IPS-11a (cell line): Measurements from ENCODE around the gene NTN5.
"Not testable (repeated sequence)": the region's sequence is repeated elsewhere in the genome, so short reads cannot be mapped to it uniquely, and the experiment has no call there.

Experiments used
- H3K4me3 ChIP-seq: one replicate; pipeline ENCODE4 v1.5.1; 2013; ENCODE audit warnings: low read depth, low read length, control low read depth

The NTN5 gene

DNA sequence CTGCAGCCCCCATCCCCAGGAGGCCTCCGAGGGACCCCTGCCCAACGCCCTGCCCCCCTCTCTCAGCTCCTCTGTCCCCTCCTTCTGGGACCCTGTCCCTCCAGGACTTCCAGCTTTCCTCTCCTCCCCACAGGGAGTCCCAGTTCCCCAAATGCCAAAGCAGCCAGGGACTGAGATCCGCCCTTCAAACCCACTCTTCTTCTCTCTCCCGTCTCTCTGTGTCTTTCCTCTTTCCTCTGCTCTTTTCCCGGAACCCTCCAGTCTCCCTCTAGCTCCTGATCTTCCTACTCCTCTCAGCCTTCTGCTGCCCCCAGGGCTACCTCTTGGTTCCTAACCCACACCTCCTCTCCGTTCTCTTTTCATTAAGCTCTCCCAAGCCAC is 27.2 kb downstream of the NTN5 start:
- peak overlapping the region; percentile 69 for H3K4me3 ChIP-seq

DNA sequence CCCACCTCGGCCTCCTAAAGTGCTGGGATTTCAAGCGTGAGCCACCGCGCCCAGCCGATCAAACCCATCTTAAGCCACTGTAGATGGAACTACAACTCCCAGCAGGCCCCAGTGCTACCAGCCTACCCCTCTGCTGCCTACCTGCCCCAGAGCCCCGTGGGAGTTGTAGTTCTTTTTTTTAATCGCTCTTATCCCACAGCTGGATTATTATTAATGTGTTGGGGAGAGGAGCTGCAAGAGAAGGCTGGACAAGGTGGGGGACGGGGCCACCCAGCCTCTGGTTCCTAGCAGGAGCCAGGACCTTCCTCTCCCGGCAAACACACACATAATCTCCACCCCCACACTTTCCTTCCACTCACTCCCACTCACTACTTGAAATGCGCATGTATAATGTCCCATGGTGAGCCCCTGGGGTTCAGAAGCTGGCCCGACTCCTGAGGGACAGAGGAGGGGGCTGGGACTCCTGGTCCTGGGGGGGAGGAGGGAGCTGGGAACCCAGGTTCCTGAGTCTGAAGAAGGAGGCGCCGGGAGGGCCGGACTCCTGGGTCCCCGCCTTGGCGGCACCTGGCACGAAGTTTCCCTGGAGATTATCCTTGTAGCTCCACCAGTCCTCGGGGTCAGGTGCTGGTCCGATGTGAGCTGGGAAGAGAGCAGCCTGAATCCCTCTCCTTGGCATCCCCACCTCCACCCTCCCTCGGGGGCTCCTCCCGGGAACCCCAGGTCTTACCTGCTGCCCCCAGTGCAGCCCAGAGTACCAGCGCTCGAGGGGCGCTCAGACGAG is 27.8 kb downstream of the NTN5 start:
- peak overlapping the region; percentile 69 for H3K4me3 ChIP-seq

DNA sequence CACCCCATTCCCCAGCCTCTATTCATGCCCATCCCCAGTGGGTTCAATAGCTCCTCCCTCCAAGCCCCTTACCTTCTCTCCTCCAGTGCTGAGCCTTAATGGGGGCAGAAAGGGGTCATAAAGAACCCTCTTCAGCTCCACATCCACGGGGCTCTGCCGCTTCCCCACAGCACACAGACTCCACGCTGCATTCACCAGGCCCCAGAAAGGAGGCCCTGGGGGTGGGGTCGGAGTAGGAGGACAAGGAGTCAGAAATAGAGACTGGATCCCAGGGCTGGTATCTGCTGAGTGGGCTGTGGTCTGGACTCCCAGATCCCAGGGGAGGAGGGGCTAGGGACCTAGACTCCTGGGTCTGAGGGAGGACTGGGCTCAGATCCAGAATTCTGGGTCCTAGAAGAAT is 28.5 kb downstream of the NTN5 start:
- H3K4me3 ChIP-seq: peak overlapping the region; percentile 69

DNA sequence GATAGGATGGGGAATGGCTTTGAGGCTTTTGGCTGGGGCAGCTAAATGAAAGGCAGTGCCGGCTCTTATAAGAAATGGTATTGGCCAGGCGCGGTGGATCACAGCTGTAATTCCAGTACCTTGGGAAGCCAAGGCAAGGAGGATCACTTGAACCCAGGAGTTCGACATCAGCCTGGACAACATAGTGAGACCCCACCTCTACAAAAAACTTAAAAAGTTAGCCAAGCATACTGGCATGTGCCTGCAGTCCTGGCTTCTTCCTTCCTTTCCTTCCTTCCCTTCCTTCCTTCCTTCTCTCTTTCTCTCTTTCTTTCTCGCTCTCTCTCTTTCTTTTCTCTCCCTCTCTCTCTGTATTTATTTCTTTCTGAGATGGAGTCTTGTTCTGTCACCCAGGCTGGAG is 30.0 kb downstream of the NTN5 start:
- H3K4me3 ChIP-seq: no peak overlapping the region

DNA sequence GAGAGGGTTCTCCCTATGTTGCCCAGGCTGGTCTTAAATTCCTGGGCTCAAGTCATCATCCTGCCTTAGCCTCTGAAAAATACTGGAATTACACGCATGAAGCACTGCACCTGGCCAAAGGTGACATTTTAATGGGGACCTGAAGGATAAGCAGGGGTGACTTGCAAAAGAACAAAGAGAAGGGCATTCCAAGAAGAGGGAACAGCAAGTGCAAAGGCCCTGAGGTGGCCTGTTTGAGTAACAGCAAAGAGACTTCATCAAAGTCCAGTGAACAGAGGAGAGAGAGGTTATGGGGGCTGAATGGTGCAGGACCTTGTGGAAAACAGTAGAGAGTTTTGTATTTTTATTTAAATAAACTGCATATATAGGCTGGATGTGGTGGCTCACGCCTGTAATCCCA is 31.0 kb downstream of the NTN5 start:
- H3K4me3 ChIP-seq: no peak overlapping the region

DNA sequence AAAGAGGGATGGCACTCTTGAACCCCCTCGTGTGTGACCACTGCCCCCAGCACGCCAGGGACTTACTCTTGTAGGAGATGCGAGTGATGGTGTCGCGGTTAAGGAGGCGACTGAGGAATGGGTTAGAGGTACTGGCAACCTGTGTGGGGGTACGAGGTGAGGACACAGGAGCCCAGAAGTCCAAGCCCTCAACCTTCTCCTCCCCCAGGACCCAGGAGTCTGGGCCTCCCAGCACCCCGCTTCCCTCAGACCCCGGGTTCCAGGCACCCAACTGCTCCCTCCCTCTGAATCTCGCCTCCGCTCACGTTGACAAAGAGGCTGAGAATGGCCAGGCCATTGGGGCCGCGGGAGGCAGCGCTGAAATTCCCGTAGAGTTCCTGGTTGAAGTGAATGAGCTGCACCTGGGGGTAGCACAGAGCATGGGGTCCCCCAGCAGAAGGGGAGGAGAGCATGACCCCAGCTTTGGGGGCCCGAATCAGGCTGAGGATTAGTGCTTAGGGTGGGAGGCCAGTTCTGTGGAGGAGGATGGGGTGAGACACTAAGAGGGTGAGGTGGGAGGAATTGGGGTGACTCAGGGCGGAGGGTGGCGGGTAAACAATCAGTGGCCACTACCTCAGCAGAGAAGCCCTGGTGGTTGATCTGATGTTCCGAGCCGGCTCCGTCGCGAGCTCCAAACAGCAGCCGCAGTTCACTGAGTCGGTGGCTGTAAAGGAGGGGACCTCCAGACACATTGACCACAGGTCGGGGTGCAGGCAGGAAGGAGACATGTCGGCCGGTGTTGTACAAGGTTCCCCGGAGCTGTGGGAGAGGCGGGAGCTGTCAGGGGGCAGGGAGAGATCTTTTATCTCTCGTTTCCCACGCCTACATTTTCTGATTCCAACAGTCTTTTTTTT is 33.1 kb downstream of the NTN5 start:
- no peak overlapping the region for H3K4me3 ChIP-seq

DNA sequence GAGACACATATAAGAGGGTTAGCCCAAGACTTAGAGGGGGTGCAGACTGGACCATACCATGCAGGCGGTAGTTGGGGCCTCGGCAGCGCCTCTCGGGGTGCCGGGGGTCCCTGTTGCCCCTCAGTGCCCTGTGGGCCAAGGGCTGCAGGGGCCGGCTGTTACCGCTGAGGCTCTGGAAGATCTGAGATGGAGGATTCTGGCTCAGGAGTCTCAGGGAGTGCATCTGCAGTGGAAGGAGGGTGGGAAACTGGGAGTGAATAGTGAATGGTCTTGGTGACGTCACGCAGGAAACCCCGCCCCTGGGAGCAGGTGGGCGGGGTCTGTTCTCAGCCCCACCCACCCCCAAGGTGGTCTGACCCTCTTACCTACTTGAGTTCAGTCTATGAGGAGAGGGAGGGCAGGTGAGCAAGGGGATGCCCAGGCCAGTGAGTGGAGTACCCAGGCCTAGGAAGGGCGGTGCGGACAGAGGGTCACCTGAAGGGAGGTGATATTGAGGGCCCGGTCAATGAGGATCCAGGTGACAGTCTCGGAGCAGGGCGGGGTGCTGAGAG is 33.9 kb downstream of the NTN5 start:
- H3K4me3 ChIP-seq: no peak overlapping the region

DNA sequence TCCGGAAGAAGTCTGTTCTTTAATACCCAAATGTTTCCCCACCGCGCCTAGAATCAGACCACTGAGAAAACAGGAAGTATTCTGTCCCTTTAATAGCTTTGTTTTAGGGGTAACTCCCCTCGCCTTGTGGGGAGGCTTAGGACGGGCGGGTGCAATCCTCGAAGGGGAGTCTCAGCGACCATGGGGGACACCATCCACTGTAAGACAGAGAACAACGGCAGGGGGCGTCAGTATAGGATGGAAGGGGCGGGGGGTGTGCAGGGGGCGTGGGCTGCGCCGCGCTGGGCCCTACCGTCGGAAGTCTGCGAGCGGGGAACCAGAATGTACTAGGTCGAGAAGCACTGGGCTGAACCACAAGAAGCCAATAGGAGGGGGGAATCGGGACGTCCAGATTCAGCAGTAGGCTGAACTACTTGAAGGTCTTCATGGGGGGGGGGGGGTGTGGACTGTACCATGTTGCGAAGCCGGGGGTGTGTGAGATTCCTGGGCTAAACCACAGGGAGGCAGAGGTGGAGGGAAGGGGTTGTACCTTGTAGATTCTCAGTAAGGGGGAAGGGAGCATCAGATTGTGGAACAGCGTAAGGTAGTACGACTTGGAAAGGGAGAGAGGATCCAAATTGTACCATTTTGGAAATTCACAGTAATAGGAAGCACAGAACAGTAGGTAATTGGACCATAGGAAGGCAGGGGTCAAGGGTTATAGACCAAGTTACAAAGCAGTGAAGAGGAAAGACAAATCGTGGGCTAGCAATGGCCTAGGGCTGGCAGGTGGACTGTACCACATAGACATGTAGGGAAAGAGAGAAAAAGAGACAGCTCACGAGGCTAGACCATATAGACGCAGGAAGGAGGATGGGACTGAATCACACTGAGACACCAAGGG is 34.6 kb downstream of the NTN5 start:
- peak overlapping the region; percentile 37 for H3K4me3 ChIP-seq

DNA sequence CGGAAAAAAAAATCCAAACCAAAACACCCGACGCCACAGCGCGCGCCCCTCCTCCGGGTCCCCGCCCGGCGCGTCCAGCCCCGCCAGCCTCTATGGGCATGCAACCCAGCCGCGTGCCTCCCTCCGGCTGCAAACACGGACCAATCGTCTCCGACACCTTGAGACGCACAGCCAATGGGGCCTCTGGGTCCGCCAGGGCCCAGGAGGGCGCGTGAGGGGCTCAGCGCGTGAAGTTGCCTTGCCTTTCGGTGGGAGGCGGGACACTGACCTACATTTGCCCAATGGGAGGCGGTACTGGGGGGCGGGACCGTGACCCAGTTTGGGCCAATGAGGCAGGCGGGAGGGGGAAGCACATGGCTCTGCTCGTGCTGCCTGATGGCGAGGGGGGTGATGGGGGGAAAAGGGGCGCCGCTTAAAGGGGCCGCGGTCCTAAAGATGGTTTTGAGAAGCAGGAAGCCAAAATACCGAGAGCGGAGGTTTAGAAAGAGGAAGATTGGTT is 35.3 kb downstream of the NTN5 start:
- peak overlapping the region; percentile 37 for H3K4me3 ChIP-seq

DNA sequence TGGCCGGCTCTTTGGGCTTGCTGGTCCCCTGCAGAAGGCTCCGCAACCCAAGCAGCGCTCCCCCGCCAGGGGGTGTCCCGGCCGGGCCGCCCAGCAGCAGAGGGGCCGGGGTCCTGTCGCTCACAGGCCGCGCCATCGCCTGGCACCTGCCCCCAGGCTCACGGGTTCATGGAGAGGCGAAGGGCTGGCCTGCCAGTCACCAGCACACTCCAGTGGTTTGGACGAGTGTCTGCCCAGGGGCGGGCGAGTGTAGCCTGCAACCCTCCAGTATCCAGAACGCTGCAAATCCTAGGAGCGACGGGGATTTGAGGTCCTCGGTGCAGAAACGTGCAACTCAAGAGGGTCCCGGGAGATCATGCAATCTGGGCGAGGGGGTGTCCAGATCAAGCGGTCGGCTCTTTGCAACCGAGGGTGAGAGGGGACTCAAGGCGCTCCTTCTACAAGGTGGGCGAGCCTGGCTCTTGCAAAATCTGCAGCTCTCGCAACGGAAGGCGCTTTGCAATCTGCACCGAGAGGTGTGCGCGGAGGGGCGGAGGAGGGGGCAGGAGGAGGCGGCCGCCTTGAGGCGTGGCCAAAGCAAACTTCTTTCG is 35.9 kb downstream of the NTN5 start, which contains the start of gene DBP:
Gene DBP, minus strand, starts transcription at position 521 of the 590 bp plus-strand sequence. Its CDS starts 385 bp downstream, at position 136.
- H3K4me3 ChIP-seq: peak within 1 kb of the TSS; percentile 54

DNA sequence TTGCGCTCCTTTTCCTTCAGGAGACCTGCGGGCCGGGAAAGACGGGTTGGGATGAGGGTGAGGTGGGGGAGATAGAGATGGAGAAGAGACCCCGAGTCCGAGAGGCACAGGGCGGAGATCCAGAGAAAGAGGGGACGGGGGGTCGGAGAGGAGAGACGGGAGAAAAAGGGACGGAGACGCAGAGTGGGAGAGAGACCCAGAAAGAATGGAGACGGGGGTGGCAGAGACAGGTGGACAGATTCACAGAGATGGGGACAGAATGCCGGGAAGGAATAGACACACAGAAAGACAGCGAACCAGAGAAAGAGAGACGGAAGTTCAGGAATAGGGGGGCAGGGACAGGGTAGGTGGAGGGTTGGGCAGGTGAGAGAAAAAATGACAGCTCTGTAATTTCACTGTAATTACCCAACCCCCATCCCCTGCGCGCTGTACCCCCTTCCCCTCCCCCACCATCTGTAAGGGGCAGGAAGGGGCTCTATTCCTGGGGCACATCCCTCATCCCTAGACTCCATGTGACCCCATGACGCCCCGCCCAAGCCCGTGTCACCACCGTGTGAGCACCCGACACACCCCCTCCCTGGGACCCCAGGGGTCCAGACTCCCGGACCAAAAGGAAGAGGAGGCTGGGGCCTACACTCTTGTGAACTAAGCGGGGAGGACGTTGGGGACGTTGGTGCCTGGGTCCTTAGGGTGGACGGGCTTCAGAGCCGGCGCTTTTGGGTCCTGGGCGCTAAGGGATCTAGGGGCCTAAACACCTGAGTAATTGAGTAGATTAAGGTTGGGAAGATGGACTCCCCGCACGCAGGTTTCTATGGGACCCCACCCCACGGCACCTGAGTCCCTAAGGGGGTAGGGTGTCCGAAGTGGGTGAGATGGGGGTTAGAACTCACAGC is 36.6 kb downstream of the NTN5 start:
- peak overlapping the region; percentile 54 for H3K4me3 ChIP-seq

DNA sequence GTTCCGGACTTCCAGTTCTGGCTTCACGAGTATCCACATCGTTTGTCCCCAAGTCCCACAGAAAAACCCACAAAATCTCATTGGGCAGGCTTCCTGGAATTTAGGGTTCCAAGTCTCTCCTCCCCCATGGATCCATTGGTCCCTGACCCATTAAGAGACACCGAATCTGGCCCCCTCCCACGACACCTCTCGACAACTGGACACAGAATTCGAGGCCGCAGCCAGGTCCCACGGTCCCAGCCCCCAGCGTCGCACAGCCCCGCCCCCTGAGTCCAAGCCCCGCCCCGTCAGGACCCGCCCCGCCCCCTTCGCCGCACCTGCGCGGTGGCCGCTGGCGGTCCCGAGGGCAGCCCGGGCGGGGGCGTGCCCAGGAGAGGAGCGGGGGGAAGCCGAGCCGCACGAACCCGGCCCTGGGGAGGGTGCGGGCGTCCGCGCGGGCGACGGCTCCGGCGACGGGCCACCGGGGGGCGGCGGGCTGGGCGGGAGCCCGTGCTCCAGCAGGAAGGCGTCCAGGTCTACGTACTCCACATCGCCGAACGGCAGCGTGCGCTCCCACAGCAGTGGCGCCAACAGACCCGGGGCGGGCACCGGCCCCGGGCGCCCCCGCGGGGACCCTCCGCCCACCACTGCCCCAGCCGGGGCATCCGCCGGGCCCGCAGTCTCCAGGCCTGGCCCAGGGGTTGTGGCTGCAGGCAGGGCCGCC is 37.4 kb downstream of the NTN5 start:
- peak overlapping the region; percentile 43 for H3K4me3 ChIP-seq

DNA sequence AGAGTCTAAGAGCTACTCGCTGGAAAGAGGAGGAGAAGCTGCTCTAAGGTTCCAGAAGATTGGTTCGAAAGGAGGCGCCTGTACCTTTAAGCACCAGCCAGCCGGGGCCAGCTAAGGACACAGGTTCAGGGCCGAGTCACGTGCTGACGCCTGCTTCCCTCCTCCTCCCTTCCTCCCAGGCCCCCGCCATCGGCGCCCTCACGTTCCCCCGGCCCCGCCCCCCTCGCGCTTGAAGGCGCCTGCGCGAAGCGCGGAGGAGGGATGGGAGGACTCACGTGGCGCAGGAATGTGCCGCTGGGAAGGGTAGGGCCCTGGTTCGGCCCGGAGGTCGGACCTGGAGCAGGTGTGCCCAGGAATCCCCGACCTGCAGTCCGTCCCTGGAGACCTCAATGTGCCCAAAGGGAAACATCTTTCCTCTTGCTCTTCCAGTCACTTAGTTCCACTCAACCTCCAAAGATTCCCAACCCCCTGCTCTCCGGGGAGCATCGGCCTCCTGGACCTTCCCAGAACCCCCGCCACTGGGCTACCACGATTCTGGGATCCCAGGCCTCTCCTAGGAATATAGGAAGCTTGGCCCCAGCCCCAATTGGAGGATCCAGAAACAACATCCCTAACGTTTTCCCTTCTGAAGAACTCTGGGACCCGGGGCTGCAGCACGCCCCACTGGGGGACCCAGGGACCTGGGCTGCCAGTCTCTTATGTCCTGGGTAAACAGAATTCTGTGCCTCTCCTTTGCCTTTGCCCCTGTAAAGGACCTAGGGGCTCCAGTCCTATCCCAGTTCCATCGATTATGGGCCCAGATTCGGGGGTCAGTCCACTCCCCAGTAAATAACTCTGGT is 38.2 kb downstream of the NTN5 start:
- no peak overlapping the region for H3K4me3 ChIP-seq

DNA sequence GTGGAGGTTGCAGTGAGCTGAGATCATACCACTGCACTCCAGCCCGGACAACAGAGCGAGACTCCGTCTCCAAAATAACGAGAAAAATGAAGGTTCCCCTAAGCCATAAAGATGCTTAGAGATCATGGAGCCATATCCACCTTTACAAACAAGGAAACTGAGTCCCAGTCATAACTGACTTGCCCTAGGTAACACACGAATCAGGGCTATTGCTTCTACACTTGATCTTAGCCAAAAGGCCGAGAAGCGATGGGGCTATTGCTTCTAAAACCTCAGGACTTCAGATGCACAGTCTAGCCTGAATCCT is 38.8 kb downstream of the NTN5 start:
- H3K4me3 ChIP-seq: no peak overlapping the region

DNA sequence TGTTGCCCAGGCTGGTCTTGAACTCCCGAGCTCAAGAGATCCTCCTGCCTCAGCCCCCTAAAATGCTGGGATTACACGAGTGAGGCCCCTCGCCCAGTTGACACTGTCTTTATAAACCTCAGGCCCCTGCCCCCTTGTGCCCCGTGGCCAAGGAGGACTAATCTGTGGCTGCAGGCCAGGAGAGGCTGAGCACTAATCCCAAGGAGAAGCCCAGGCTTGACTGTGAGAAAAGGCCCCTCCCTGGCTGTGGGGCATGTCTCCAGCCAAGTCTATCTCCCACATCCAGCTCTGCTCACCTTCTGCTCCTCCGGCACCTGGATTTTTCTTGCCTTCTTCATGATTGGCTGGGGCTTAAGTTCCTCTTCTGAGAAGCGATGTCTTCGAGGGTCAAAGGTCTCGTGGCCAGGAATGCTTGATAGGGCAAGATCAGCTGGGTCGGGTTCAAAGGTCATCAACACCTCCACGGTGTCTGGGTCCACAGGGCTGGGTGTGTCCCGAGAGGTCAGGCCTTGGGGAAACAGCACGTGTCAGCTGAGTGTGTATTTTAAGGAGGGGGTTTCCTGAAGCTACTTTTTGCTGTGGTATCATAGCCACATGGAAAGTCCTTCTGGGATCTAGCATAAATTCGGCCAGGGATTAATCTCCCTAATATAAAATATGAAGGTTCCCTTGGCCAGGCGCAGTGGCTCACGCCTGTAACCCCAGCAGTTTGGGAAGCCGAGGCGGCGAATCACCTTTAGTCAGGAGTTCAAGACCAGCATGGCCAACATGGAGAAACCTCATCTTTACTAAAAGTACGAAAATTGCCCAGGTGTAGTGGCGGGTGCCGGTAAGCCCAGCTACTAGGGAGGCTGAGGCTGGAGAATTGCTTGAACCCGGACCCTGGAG is 39.4 kb downstream of the NTN5 start:
- no peak overlapping the region for H3K4me3 ChIP-seq

DNA sequence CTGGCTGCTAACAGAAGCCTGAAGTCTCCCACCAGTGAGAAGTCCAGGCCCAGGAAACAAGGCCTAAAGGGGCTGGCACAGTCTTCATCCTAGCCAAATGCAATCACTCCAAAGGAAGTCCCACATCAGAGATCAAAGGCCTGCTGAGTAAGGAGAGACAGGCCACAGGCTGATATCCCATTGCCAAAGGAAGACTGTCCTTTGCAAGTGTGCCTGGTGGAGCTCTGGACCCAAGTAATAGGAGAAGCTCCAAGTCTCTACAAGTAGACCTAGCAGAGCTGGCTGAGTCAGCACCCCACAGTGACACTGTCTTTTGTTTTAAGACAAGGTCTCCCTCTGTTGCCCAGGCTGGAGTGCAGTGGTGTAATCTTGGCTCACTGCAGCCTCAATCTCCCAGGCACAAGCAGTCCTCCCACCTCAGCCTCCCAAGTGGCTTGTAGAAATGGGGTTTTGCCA is 40.1 kb downstream of the NTN5 start:
- H3K4me3 ChIP-seq: no peak overlapping the region

DNA sequence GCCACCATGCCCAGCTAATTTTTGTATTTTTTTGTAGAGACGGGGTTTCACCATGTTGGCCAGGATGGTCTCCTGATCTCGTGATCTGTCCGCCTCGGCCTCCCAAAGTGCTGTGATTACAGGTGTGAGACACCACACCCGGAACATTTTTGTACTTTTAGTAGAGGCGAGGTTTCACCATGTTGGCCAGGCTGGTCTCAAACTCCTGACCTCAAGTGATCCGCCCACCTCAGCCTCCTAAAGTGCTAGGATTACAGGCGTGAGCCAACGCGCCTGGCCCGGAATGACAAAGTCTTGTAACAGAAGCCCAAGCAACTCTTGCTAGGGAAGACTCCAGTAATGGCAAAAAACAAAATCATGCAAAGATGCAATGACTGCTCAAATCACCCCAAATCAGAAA is 40.5 kb downstream of the NTN5 start:
- not testable (repeated sequence) for H3K4me3 ChIP-seq
